PFSK-1 (cell line): ENCODE results near the gene INPP4A.

ENCODE experiments used
- POLR2AphosphoS5 ChIP-seq: IDR thresholded peaks from 2 replicates; pipeline ENCODE4 v1.6.1; 2012; ENCODE audit warnings: low read depth, mild to moderate bottlenecking, control low read depth, low read length, moderate library complexity
- SIN3A ChIP-seq: IDR thresholded peaks from 2 replicates; pipeline ENCODE4 v1.6.1; 2012; ENCODE audit warnings: mild to moderate bottlenecking, low read length, moderate library complexity, borderline replicate concordance; ENCODE audit not compliant: insufficient read depth
- TAF1 ChIP-seq: IDR thresholded peaks from 2 replicates; pipeline ENCODE4 v1.6.1; 2012; ENCODE audit warnings: low read length, control low read depth, borderline replicate concordance; ENCODE audit not compliant: insufficient read depth

- TF ChIP-seq TAF1 (no peak), POLR2AphosphoS5 (no peak), SIN3A (no peak)
Observed at GRCh38 chr2:98565941-98566340, 121.3 kb downstream of the INPP4A start.
